HG02938 (cell line): ENCODE data around the gene TBX4.

ENCODE experiments used
- ATAC-seq: cut with Tn5 transposase; IDR thresholded peaks from one replicate; pipeline ENCODE4 v1.9.1; 2021; ENCODE audit warnings: mild to moderate bottlenecking, moderate library complexity; ENCODE audit not compliant: unreplicated experiment

The TBX4 gene

DNA sequence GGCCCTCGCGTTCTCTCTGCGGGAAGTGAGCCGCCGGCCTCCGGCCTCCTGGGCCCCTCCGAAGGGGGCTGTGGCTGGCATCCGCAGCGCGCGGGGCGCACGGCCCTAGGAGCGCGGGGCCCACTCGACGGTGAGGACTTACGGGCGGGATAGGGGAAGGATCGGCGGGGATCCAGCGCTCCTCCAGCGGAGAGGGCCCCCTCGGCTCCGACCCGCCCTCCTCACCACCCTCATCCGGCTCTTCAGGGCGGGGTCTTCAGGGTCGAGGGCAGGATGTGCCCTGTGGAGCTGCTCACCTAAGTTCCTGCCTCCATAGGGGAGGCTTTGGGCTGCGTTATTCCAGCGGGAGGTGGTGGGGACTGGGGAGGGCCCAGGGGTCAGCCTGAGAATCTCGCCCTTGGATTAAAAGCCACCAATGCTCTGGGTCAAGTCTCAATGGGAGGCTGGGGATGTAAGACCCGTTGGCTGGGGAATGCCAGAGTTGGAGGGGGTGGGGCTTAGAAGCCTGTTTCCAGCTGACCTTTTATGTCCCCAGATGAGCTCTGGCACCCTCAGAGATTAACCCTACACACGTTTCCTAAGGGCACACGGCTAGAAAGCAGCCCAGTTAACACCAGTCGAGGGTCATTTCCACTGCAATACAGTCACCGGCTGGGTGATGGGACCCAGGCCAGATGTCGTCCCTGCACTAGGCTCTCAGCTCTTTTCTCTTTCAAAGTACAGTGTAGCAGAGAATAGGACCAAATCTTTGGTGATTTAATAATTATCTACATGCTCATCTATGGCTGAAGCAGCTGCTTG is 39.2 kb upstream of the TBX4 start:
- ATAC-seq = no peak

DNA sequence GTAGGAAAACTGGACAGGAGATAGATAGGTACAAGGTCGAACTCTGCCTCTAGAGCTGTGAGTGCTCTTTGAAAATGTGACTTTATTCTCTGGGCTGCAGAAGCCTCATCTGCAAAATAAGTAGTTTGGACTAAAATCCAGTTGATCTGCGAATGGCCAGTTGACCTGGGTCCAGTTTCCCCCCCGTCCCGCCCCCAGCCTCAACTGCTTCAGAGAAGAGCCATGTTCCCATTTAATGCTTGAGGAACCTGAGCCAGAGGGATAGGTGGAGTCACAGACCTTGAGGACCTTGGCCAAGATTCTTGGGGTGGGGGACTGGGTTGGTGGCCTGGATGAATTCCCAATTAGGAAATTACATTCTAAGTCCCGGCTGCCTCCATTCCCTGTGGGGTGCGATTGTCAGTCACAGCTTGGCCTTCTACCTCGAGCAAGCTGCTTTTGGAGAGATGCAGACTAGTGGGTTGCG is 38.5 kb upstream of the TBX4 start:
- ATAC-seq = no peak

GRCh38 chr17:61414141-61414935 is 37.9 kb upstream of the TBX4 start:
- no peak for ATAC-seq

- no peak for ATAC-seq
Measured at GRCh38 chr17:61414936-61415251, 37.3 kb upstream of the TBX4 start.

GRCh38 chr17:61415374-61416210 is 36.6 kb upstream of the TBX4 start:
- ATAC-seq = no peak

GRCh38 chr17:61416211-61416539 is 36.0 kb upstream of the TBX4 start:
- no peak for ATAC-seq

DNA sequence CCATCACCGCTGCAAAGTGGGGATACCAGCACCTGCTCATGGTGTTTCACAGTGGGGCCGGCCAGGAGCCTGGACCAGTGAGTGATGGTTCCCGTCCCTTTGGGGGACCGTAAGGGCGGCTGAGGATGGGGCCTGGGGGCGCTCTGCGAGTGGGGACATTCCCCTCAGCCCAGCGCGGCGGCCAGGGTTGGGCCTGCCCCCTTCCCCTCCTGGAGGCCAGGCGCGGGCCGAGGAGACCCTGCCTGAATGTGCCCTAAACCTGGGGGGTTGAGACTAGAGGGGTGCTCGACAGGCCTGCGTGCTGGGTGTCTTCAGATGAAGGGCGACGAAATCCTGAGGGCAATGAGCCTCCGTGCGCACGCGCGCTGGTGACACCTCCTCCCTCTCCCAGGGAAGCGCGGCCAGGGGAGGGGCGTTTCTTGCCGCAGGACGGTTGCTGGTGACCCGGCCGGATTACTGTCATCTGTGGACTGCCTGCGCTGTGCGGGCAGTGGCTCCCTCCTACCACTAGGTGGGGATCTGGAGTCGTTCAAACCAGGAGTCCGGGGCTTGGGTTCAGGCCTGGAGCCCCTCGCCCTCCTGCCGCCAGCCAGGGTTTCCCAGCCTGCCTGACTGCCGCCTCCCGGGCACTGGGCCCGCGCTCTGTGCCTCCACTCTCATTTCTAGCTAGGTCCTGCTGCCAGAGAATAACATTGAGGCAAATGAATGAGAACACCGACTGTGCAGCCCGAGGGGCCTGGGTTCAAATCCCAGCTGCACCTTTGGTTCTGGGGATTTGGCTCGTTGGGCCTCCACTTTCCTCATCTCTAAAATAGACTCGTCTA is 35.5 kb upstream of the TBX4 start:
- ATAC-seq = no peak

- no peak for ATAC-seq
Measured at GRCh38 chr17:61418449-61418848, 33.8 kb upstream of the TBX4 start.

DNA sequence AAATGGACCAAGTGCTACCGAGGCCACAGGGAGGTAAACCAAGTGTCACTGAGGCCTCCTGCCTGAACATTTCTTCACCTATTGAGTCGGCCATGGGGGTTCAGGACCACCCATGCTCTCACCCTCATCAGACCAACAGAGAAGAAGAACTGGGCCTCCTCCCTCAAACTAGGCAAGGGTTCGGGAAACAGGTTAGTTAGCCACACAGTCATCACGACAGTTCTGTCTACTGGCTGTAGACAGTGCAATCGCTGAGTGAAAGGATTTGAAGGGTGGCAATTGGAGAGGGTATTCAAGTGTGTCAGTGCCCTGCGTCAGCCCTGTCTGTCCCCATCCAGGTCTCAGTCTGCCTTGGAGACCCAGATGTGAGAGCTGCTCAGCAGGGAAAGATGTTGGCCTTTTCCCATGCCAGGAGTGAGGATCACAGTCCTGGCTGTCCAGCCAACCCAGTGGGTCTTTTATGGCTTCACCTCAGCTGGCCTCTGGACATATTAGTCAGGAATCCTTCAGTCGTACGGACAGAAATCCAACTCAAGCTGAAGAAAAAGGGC is 32.7 kb upstream of the TBX4 start:
- no peak for ATAC-seq

- ATAC-seq = no peak
Measured at GRCh38 chr17:61420052-61420451, 32.2 kb upstream of the TBX4 start.

- ATAC-seq = no peak
Measured at GRCh38 chr17:61420745-61421398, 31.4 kb upstream of the TBX4 start.

- no peak for ATAC-seq
Measured at GRCh38 chr17:61421460-61421859, 30.8 kb upstream of the TBX4 start.

GRCh38 chr17:61422116-61422799 is 30.0 kb upstream of the TBX4 start:
- no peak for ATAC-seq

- no peak for ATAC-seq
Measured at GRCh38 chr17:61422869-61423268, 29.4 kb upstream of the TBX4 start.

GRCh38 chr17:61423967-61424649 is 28.1 kb upstream of the TBX4 start:
- ATAC-seq = no peak

GRCh38 chr17:61425682-61426481 is 26.3 kb upstream of the TBX4 start:
- ATAC-seq = no peak

GRCh38 chr17:61426482-61427304 is 25.5 kb upstream of the TBX4 start:
- ATAC-seq = no peak
